HG03108 (cell line): Measurements from ENCODE around the gene USP28.
"Not testable (repeated sequence)": the region's sequence is repeated elsewhere in the genome, so short reads cannot be mapped to it uniquely, and the experiment has no call there.

ENCODE experiments used
- ATAC-seq: cut with Tn5 transposase; IDR thresholded peaks from one replicate; pipeline ENCODE4 v1.9.1; 2021; ENCODE audit warnings: moderate library complexity; ENCODE audit not compliant: unreplicated experiment

The USP28 gene

GRCh38 chr11:113838005-113838404 is 37.4 kb downstream of the USP28 start:
- no peak for ATAC-seq

GRCh38 chr11:113835306-113835705 is 40.1 kb downstream of the USP28 start:
- no peak for ATAC-seq

GRCh38 chr11:113833151-113833550 is 42.2 kb downstream of the USP28 start:
- no peak for ATAC-seq

GRCh38 chr11:113831314-113831713 is 44.1 kb downstream of the USP28 start:
- peak; percentile 97 for ATAC-seq

- no peak for ATAC-seq
These were observed 45.6 kb downstream of the USP28 start for GRCh38 chr11:113829751-113830150.

GRCh38 chr11:113828191-113828590 is 47.2 kb downstream of the USP28 start:
- ATAC-seq = no peak

GRCh38 chr11:113827477-113827876 is 47.9 kb downstream of the USP28 start:
- ATAC-seq = no peak

- ATAC-seq = no peak
These were observed 56.9 kb downstream of the USP28 start for GRCh38 chr11:113818426-113818825.

GRCh38 chr11:113817626-113818025 is 57.7 kb downstream of the USP28 start:
- no peak for ATAC-seq

GRCh38 chr11:113817162-113817561 is 58.2 kb downstream of the USP28 start:
- ATAC-seq = no peak

GRCh38 chr11:113814181-113814580 is 61.2 kb downstream of the USP28 start:
- ATAC-seq = no peak

GRCh38 chr11:113808931-113809330 is 66.4 kb downstream of the USP28 start:
- no peak for ATAC-seq

GRCh38 chr11:113806406-113806805 is 69.0 kb downstream of the USP28 start:
- peak; percentile 66 for ATAC-seq

- no peak for ATAC-seq
These were observed 69.7 kb downstream of the USP28 start for GRCh38 chr11:113805640-113806039.

- no peak for ATAC-seq
These were observed 72.8 kb downstream of the USP28 start for GRCh38 chr11:113802621-113803020.

- ATAC-seq = no peak
These were observed 78.6 kb downstream of the USP28 start for GRCh38 chr11:113796663-113797259.

- ATAC-seq = no peak
These were observed 85.6 kb downstream of the USP28 start for GRCh38 chr11:113789675-113790320.

- not testable (repeated sequence) for ATAC-seq
These were observed 86.4 kb downstream of the USP28 start for GRCh38 chr11:113789016-113789415.

GRCh38 chr11:113782134-113782533 is 93.2 kb downstream of the USP28 start:
- no peak for ATAC-seq

- no peak for ATAC-seq
These were observed 93.7 kb downstream of the USP28 start for GRCh38 chr11:113781682-113782081.

- no peak for ATAC-seq
These were observed 95.9 kb downstream of the USP28 start, which contains the start of gene CLDN25 for GRCh38 chr11:113779496-113779895. Gene CLDN25 (plus strand): TSS chr11:113779796. CDS start chr11:113779796, 0 bp downstream.

GRCh38 chr11:113778111-113778910 is 97.1 kb downstream of the USP28 start:
- no peak for ATAC-seq
